ENCODE data around the gene NRL. TPM values are rescaled to one million over a fixed set of nuclear protein-coding genes. Genes with fewer than 3 reads are reported as not detected.

Gene NRL
- total RNA-seq, 1 donor from 2014 or later, result 3.6 TPM

- peaks cover 4% of the 10 kb centered on the region for H3K36me3 ChIP-seq (ENCODE audit: control insufficient read depth, insufficient read depth, low read length)
- DNase-seq (ENCODE audit: low read depth), result no peak
- TF ChIP-seq, protein P1, sequence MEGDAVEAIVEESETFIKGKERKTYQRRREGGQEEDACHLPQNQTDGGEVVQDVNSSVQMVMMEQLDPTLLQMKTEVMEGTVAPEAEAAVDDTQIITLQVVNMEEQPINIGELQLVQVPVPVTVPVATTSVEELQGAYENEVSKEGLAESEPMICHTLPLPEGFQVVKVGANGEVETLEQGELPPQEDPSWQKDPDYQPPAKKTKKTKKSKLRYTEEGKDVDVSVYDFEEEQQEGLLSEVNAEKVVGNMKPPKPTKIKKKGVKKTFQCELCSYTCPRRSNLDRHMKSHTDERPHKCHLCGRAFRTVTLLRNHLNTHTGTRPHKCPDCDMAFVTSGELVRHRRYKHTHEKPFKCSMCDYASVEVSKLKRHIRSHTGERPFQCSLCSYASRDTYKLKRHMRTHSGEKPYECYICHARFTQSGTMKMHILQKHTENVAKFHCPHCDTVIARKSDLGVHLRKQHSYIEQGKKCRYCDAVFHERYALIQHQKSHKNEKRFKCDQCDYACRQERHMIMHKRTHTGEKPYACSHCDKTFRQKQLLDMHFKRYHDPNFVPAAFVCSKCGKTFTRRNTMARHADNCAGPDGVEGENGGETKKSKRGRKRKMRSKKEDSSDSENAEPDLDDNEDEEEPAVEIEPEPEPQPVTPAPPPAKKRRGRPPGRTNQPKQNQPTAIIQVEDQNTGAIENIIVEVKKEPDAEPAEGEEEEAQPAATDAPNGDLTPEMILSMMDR (IDR thresholded peaks at IDR 0.05; ENCODE audit: insufficient read depth, low read length, poor library complexity, severe bottlenecking), result no peak
- H3K27me3 ChIP-seq (ENCODE audit: control insufficient read depth, insufficient read depth, low read length), result no peaks in the 10 kb centered on the region
- H3K4me3 ChIP-seq (ENCODE audit: low read depth, low read length), result peak overlapping the region; percentile 89
Measured at GRCh38 chr14:24145690-24146452, 31.1 kb upstream of the NRL start.

GRCh38 chr14:24145219-24145618 is 30.5 kb upstream of the NRL start:
- Histone ChIP-seq H3K27me3 (ENCODE audit: control insufficient read depth, insufficient read depth, low read length) (no peaks in the 10 kb centered on the region), H3K4me3 (ENCODE audit: low read depth, low read length) (no peak overlapping the region), H3K36me3 (ENCODE audit: control insufficient read depth, insufficient read depth, low read length) (peaks cover 2% of the 10 kb centered on the region)
- DNase-seq (ENCODE audit: low read depth), result no peak
- TF ChIP-seq, protein P1 (IDR thresholded peaks at IDR 0.05; ENCODE audit: insufficient read depth, low read length, poor library complexity, severe bottlenecking), result no peak

- DNase-seq (ENCODE audit: low read depth), result no peak
- H3K36me3 ChIP-seq (ENCODE audit: control insufficient read depth, insufficient read depth, low read length), result no peaks in the 10 kb centered on the region
- no peaks in the 10 kb centered on the region for H3K27me3 ChIP-seq (ENCODE audit: control insufficient read depth, insufficient read depth, low read length)
- TF ChIP-seq, protein P1 (IDR thresholded peaks at IDR 0.05; ENCODE audit: insufficient read depth, low read length, poor library complexity, severe bottlenecking), result no peak
- no peak overlapping the region for H3K4me3 ChIP-seq (ENCODE audit: low read depth, low read length)
Measured at GRCh38 chr14:24144451-24144850, 29.7 kb upstream of the NRL start.

DNA sequence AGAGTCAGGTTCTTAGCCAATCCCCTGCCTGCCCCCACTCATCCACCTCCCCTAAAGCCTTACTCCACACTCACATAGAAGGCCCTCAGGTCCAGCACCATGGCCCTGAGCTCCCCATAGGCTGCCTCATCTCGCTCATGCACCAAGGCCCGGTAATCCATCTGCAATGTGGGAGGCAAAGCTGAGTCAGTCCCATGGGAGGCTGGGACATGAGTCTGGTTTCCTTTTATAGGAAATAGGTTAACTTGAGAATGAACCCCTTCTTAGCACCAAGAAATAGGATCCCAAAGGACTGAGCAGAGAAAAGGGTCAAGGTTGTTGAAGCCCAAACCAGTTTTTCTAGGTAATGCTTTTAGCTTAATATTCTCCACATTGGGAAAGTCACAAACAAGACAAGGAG is 28.8 kb upstream of the NRL start:
- TF ChIP-seq, protein P1 (IDR thresholded peaks at IDR 0.05; ENCODE audit: insufficient read depth, low read length, poor library complexity, severe bottlenecking), result no peak
- Histone ChIP-seq H3K36me3 (ENCODE audit: control insufficient read depth, insufficient read depth, low read length) (peaks cover 2% of the 10 kb centered on the region), H3K27me3 (ENCODE audit: control insufficient read depth, insufficient read depth, low read length) (no peaks in the 10 kb centered on the region), H3K4me3 (ENCODE audit: low read depth, low read length) (no peak overlapping the region)
- DNase-seq (ENCODE audit: low read depth), result no peak

- H3K36me3 ChIP-seq (ENCODE audit: control insufficient read depth, insufficient read depth, low read length), result peaks cover 2% of the 10 kb centered on the region
- TF ChIP-seq, protein P1 (IDR thresholded peaks at IDR 0.05; ENCODE audit: insufficient read depth, low read length, poor library complexity, severe bottlenecking), result peak; percentile 35
- peak within 1 kb of the TSS; percentile 91 for H3K4me3 ChIP-seq (ENCODE audit: low read depth, low read length)
Measured at GRCh38 chr14:24141097-24141880, 26.5 kb upstream of the NRL start, which contains the start of gene EMC9. Gene EMC9 (minus strand): TSS chr14:24141591. CDS start chr14:24141304, 287 bp downstream.

More at GRCh38 chr14:24141097-24141880, 26.5 kb upstream of the NRL start, which contains the start of gene EMC9:
- H3K27me3 ChIP-seq (ENCODE audit: control insufficient read depth, insufficient read depth, low read length), result no peaks in the 10 kb centered on the region
- DNase-seq (ENCODE audit: low read depth), result peak; percentile 98

All from kidney epithelial cell (primary cell).